NB4 (cell line): ENCODE data around the gene CLPTM1L.

Experiments used
- DNase-seq: peaks from one replicate; pipeline ENCODE4 v3.0.0; 2010; ENCODE audit warnings: low read depth
- H3K4me3 ChIP-seq: one replicate; pipeline ENCODE4 v1.5.1; 2011; ENCODE audit warnings: mild to moderate bottlenecking, low read depth, low read length, moderate library complexity
- MYC ChIP-seq: IDR thresholded peaks from 2 replicates; pipeline ENCODE4 v1.6.1; 2011; ENCODE audit warnings: low read depth, low read length
- POLR2A ChIP-seq: IDR thresholded peaks from 2 replicates; pipeline ENCODE4 v1.6.1; 2011; ENCODE audit warnings: mild to moderate bottlenecking; ENCODE audit not compliant: insufficient read length; ENCODE audit errors: extremely low read depth
- TF ChIP-seq, protein P1 (sequence below): IDR thresholded peaks from 2 replicates; pipeline ENCODE4 v1.6.1; 2011; ENCODE audit warnings: low read depth, low read length
- TF ChIP-seq, protein P2 (sequence below): IDR thresholded peaks from one replicate; pipeline ENCODE4 v1.5.1; 2012; ENCODE audit warnings: low read depth, low read length

Gene CLPTM1L

DNA sequence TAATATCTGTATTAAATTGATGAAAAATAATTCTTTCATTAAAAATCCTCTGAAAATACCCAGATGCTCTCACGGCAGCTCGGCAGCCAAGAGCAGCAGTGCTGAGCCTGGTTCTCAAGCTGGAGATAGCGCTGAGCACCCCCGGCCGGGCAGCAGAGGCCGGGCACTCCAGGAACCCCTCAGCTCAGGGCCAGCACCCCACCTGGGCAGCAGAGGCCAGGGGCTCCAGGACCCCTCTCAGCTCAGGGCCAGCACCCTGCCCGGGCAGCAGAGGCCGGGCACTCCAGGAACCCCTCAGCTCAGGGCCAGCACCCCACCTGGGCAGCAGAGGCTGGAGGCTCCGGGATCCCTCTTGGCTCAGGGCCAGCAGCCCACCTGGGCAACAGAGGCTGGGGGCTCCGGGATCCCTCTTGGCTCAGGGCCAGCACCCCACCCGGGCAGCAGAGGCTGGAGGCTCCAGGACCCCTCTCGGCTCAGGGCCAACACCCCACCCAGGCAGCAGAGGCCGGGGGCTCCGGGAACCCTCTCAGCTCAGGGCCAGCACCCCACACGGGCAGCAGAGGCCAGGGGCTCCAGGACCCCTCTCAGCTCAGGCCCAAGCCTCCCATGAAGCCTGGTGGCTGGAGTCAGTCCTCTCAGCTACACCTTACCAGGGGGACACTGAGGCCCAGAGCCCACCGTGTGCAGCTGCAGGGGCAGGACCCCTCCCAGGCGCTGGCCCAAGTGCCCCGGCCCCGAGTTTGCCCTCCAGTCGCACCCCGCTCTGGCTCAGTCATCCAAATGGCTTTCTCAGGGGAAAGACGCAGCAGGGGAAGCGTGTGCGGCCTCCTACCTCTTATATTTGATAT, 21.7 kb downstream of the CLPTM1L start:
- TF ChIP-seq POLR2A (no peak), MYC (no peak)
- TF ChIP-seq, protein P1, sequence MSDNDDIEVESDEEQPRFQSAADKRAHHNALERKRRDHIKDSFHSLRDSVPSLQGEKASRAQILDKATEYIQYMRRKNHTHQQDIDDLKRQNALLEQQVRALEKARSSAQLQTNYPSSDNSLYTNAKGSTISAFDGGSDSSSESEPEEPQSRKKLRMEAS = no peak
- TF ChIP-seq, protein P2, sequence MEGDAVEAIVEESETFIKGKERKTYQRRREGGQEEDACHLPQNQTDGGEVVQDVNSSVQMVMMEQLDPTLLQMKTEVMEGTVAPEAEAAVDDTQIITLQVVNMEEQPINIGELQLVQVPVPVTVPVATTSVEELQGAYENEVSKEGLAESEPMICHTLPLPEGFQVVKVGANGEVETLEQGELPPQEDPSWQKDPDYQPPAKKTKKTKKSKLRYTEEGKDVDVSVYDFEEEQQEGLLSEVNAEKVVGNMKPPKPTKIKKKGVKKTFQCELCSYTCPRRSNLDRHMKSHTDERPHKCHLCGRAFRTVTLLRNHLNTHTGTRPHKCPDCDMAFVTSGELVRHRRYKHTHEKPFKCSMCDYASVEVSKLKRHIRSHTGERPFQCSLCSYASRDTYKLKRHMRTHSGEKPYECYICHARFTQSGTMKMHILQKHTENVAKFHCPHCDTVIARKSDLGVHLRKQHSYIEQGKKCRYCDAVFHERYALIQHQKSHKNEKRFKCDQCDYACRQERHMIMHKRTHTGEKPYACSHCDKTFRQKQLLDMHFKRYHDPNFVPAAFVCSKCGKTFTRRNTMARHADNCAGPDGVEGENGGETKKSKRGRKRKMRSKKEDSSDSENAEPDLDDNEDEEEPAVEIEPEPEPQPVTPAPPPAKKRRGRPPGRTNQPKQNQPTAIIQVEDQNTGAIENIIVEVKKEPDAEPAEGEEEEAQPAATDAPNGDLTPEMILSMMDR = no peak
- no peak overlapping the region for H3K4me3 ChIP-seq
- no peak for DNase-seq

GRCh38 chr5:1322036-1322900, 22.6 kb downstream of the CLPTM1L start:
- no peak for TF ChIP-seq POLR2A
- TF ChIP-seq, protein P1 = no peak
- no peak for TF ChIP-seq MYC
- TF ChIP-seq, protein P2 = no peak
- no peak overlapping the region for H3K4me3 ChIP-seq
- DNase-seq = no peak

DNA sequence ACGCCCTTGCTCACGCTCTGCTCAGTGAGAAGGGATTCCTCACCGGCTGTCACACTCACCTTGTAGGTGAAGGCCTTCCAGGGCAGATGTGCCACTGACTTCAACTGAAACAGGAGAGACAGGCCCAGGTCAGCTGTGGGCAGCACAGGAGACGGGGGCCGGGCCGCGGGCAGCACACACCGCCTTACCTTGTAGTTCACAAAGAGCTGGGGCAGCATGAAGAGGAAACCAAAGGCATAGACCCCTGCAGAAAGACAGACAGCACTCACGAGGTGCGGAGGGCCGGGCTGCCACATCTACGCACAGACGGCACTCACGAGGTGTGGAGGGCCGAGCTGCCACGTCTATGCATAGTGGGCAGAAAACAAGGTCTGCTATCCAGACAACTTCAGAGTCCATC, 23.3 kb downstream of the CLPTM1L start:
- no peak overlapping the region for H3K4me3 ChIP-seq
- TF ChIP-seq MYC = no peak
- no peak for DNase-seq

GRCh38 chr5:1320436-1321344, 24.2 kb downstream of the CLPTM1L start:
- TF ChIP-seq, protein P1 = no peak
- TF ChIP-seq MYC (no peak), POLR2A (no peak)
- TF ChIP-seq, protein P2 = no peak
- H3K4me3 ChIP-seq = no peak overlapping the region
- DNase-seq = no peak

DNA sequence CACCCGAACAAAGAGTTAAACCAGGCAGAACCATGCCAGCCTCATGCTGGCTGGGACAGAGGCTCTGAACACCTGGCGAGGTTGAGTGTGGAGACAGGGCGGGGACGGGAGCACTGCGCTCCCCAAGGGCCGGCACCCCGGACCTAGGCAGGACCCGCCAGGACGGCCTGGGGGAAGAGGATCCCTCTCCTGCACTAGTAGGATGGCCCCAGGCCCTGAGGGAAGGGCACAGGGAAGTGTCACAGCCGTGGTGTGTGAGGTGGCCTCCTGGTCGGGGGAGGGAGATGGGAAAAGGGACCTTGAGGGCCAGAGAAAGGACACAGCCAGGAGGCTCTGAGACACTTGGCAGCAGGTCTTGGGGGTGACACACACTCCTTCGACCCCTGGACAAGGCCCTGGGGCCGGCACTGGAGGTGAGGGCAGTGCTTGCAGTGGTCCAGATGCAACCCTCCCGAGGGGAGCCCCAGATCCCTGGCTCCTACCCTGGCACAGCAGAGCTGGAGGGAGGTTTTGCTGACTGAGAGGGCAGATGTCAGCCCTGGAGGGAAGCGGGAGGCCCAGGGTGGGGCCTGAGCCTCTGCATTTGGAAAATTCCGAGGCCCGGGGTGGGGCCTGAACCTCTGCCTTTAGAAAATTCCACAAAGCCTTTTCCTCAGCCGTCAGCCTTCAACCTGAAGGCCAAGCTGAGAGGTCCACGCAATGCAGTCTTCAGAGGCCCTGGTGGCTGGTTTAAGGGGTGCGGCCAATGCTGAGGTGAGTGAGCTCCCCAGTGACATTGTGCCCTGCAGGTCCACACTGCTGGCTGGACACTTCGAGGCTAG, 25.3 kb downstream of the CLPTM1L start:
- no peak for DNase-seq
- H3K4me3 ChIP-seq = no peak overlapping the region
- TF ChIP-seq, protein P1 = no peak
- TF ChIP-seq POLR2A (no peak), MYC (no peak; the same call in 1 of the 2 replicates)
- TF ChIP-seq, protein P2 = no peak
